A549 treated with AZD9567 at 1 μM for 4 hours (cell line): ENCODE results near the gene SLC27A2. TPM values are rescaled to one million over a fixed set of nuclear protein-coding genes. Genes with fewer than 3 reads are reported as not detected.

Experiments
- total RNA-seq: library from RNA; stranded (reverse); fragments of 200-300 nt; extraction: Qiagen RNA extraction; gene quantifications from 5 replicates; pipeline ENCODE4 v1.2.3, GENCODE V29; 2022; ENCODE audit not compliant: insufficient read depth

SLC27A2 gene
- 26.7 to 35.3 TPM (median 31.1 TPM) in 5 replicates for total RNA-seq

GRCh38 chr15:50181969-50182218 lies at the start of gene SLC27A2:
Gene SLC27A2, plus strand, starts transcription at chr15:50182196. Its CDS starts 232 bp downstream, at chr15:50182428.

DNA sequence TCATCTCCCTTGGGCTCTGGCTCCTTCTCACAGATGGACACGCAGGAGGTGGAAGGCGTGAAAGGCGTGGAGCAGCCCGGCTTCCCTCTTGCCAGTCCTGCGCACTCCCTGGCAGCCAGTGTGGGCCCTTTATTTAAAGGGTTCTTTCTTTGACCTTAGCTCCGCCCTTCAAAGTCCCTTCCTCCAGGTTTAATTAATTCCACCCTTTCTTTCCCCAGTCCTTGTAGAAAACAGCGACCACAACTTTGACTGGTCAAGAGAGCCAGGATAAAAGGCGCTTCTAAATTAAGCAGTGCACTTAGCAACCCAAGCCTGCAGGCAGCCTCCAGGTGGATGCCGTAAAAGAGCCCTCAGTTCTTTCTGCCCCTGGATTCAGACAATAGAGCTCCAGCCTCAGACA lies 83.6 kb downstream of the SLC27A2 start, which contains the start of gene HDC:
Gene HDC (minus strand): TSS at position 107 of the 400 bp plus-strand sequence. CDS start 103 bp downstream, at position 4.

Other genes with a start within 250 kb of the SLC27A2 start
- gene ATP8B4, start 63.0 kb upstream of the SLC27A2 start, total RNA-seq: 0.60 to 1.2 TPM (median 0.75 TPM) in 5 replicates
- 0.06 to 0.10 TPM (median 0.09 TPM) in 3 of 5 replicates, not detected in the others for gene HDC, start 83.5 kb downstream of the SLC27A2 start, total RNA-seq
- 25.5 to 36.0 TPM (median 29.1 TPM) in 5 replicates for gene GABPB1, start 173.0 kb downstream of the SLC27A2 start, total RNA-seq
- gene USP8, start 242.2 kb downstream of the SLC27A2 start, total RNA-seq: 36.3 to 70.3 TPM (median 41.5 TPM) in 5 replicates